ENCODE measurements around the gene ZNF740. TPM values are rescaled to one million over a fixed set of nuclear protein-coding genes. Genes with fewer than 3 reads are reported as not detected.
"Not testable (repeated sequence)": the region's sequence is repeated elsewhere in the genome, so short reads cannot be mapped to it uniquely, and the experiment has no call there.

ZNF740 gene
- 1 to 10 TPM; 6.3 to 9.2 (median 9.1) TPM for polyA plus RNA-seq

- H3K27ac ChIP-seq (ENCODE audit: low read depth, low read length) = peak within 1 kb of the TSS; percentile 72
- 0 to 1% (median 0%) methylated on average over 64 to 70 of the region's 70 CpGs for WGBS, 3 donors
Measured at GRCh38 chr12:53180220-53180930, at the start of gene ZNF740, which contains the start of gene CSAD. Gene ZNF740, plus strand, starts transcription at chr12:53180722. Its CDS starts 1,262 bp downstream, at chr12:53181984. Gene CSAD, minus strand, starts transcription at chr12:53180925. Its CDS starts 7,455 bp downstream, at chr12:53173470.

- 79 to 92% (median 90%) methylated on average over 2 of the region's 2 CpGs for WGBS, 3 donors
- H3K27ac ChIP-seq (ENCODE audit: low read depth, low read length) = no peak overlapping the region
Measured at GRCh38 chr12:53131844-53132243, 48.7 kb upstream of the ZNF740 start.

GRCh38 chr12:53133722-53134121 lies 46.8 kb upstream of the ZNF740 start:
- whole genome bisulfite sequencing, 3 donors = 90 to 94% (median 93%) methylated on average over 3 of the region's 3 CpGs
- H3K27ac ChIP-seq (ENCODE audit: low read depth, low read length) = no peak overlapping the region

GRCh38 chr12:53143355-53143754 lies 37.2 kb upstream of the ZNF740 start:
- WGBS, 3 donors = 89 to 90% (median 89%) methylated on average over 4 of the region's 4 CpGs
- H3K27ac ChIP-seq (ENCODE audit: low read depth, low read length) = no peak overlapping the region

GRCh38 chr12:53145383-53146260 lies 34.9 kb upstream of the ZNF740 start:
- H3K27ac ChIP-seq (ENCODE audit: low read depth, low read length) = no peak overlapping the region

GRCh38 chr12:53147181-53147580 lies 33.3 kb upstream of the ZNF740 start:
- WGBS, 3 donors = 82 to 92% (median 91%) methylated on average over 5 of the region's 5 CpGs
- no peak overlapping the region for H3K27ac ChIP-seq (ENCODE audit: low read depth, low read length)

More at GRCh38 chr12:53145383-53146260, 34.9 kb upstream of the ZNF740 start:
- WGBS, 3 donors = 82 to 90% (median 89%) methylated on average over 5 of the region's 5 CpGs

GRCh38 chr12:53147653-53148052 lies 32.9 kb upstream of the ZNF740 start:
- no peak overlapping the region for H3K27ac ChIP-seq (ENCODE audit: low read depth, low read length)
- WGBS, 3 donors = 90 to 91% (median 91%) methylated on average over 15 of the region's 15 CpGs

GRCh38 chr12:53151039-53151438 lies 29.5 kb upstream of the ZNF740 start:
- 88 to 93% (median 92%) methylated on average over 6 of the region's 6 CpGs for WGBS, 3 donors
- no peak overlapping the region for H3K27ac ChIP-seq (ENCODE audit: low read depth, low read length)

GRCh38 chr12:53152390-53152789 lies 28.1 kb upstream of the ZNF740 start:
- H3K27ac ChIP-seq (ENCODE audit: low read depth, low read length) = no peak overlapping the region

- no peak overlapping the region for H3K27ac ChIP-seq (ENCODE audit: low read depth, low read length)
- WGBS, 3 donors = 13 to 15% (median 14%) methylated on average over 14 of the region's 14 CpGs
Measured at GRCh38 chr12:53159195-53159839, 21.2 kb upstream of the ZNF740 start.

GRCh38 chr12:53160000-53160399 lies 20.5 kb upstream of the ZNF740 start:
- H3K27ac ChIP-seq (ENCODE audit: low read depth, low read length) = no peak overlapping the region
- 78 to 86% (median 83%) methylated on average over 16 of the region's 16 CpGs for WGBS, 3 donors

GRCh38 chr12:53160673-53161072 lies 19.8 kb upstream of the ZNF740 start:
- no peak overlapping the region for H3K27ac ChIP-seq (ENCODE audit: low read depth, low read length)
- WGBS, 3 donors = 80 to 88% (median 83%) methylated on average over 2 of the region's 2 CpGs

GRCh38 chr12:53161119-53161911 lies 19.2 kb upstream of the ZNF740 start:
- 90 to 94% (median 91%) methylated on average over 8 of the region's 8 CpGs for WGBS, 3 donors
- no peak overlapping the region for H3K27ac ChIP-seq (ENCODE audit: low read depth, low read length)

- H3K27ac ChIP-seq (ENCODE audit: low read depth, low read length) = not testable (repeated sequence)
- WGBS, 3 donors = 96 to 100% (median 100%) methylated on average over 2 of the region's 2 CpGs
Measured at GRCh38 chr12:53163008-53163407, 17.5 kb upstream of the ZNF740 start.

GRCh38 chr12:53166837-53167236 lies 13.7 kb upstream of the ZNF740 start:
- H3K27ac ChIP-seq (ENCODE audit: low read depth, low read length) = no peak overlapping the region

- no peak overlapping the region for H3K27ac ChIP-seq (ENCODE audit: low read depth, low read length)
- WGBS, 3 donors = 94 to 96% (median 94%) methylated on average over 7 of the region's 7 CpGs
Measured at GRCh38 chr12:53169644-53170043, 10.9 kb upstream of the ZNF740 start.

GRCh38 chr12:53170215-53170614 lies 10.3 kb upstream of the ZNF740 start:
- WGBS, 3 donors = 90 to 93% (median 91%) methylated on average over 8 of the region's 8 CpGs
- no peak overlapping the region for H3K27ac ChIP-seq (ENCODE audit: low read depth, low read length)

Measured in adipose tissue (tissue), 3 donors.